ENCODE data around the gene TAB2.
"Not testable (repeated sequence)": the region's sequence is repeated elsewhere in the genome, so short reads cannot be mapped to it uniquely, and the experiment has no call there.

TAB2 gene

GRCh38 chr6:149334682-149335160 is 17.2 kb downstream of the TAB2 start:
- DNase-seq = no peak

- DNase-seq = no peak
Measured at GRCh38 chr6:149335924-149336608, 18.6 kb downstream of the TAB2 start.

GRCh38 chr6:149336609-149336928 is 19.1 kb downstream of the TAB2 start:
- DNase-seq = no peak

- DNase-seq = no peak
Measured at GRCh38 chr6:149337320-149337719, 19.8 kb downstream of the TAB2 start.

- no peak for DNase-seq
Measured at GRCh38 chr6:149340200-149340599, 22.7 kb downstream of the TAB2 start.

- DNase-seq = no peak
Measured at GRCh38 chr6:149342525-149342924, 25.0 kb downstream of the TAB2 start.

- no peak for DNase-seq
Measured at GRCh38 chr6:149343501-149343900, 26.0 kb downstream of the TAB2 start.

GRCh38 chr6:149346078-149346477 is 28.6 kb downstream of the TAB2 start:
- no peak for DNase-seq

GRCh38 chr6:149347067-149347466 is 29.6 kb downstream of the TAB2 start:
- no peak for DNase-seq

- not testable (repeated sequence) for DNase-seq
Measured at GRCh38 chr6:149349279-149349678, 31.8 kb downstream of the TAB2 start.

GRCh38 chr6:149354009-149354408 is 36.5 kb downstream of the TAB2 start:
- no peak for DNase-seq

- DNase-seq = no peak
Measured at GRCh38 chr6:149356081-149356750, 38.7 kb downstream of the TAB2 start.

- no peak for DNase-seq
Measured at GRCh38 chr6:149357726-149358538, 40.4 kb downstream of the TAB2 start.

- no peak for DNase-seq
Measured at GRCh38 chr6:149359440-149359839, 41.9 kb downstream of the TAB2 start.

- DNase-seq = no peak
Measured at GRCh38 chr6:149360536-149360935, 43.0 kb downstream of the TAB2 start.

- DNase-seq = no peak
Measured at GRCh38 chr6:149362289-149362688, 44.8 kb downstream of the TAB2 start.

- no peak for DNase-seq
Measured at GRCh38 chr6:149363154-149363553, 45.6 kb downstream of the TAB2 start.

- no peak for DNase-seq
Measured at GRCh38 chr6:149364557-149364956, 47.0 kb downstream of the TAB2 start.

GRCh38 chr6:149365197-149365596 is 47.7 kb downstream of the TAB2 start:
- DNase-seq = no peak

- no peak for DNase-seq
Measured at GRCh38 chr6:149366267-149366921, 48.9 kb downstream of the TAB2 start.

- DNase-seq = no peak
Measured at GRCh38 chr6:149368065-149368464, 50.6 kb downstream of the TAB2 start.

GRCh38 chr6:149371154-149371553 is 53.6 kb downstream of the TAB2 start:
- DNase-seq = no peak

- DNase-seq = no peak
Measured at GRCh38 chr6:149372062-149372461, 54.5 kb downstream of the TAB2 start.

Measured in activated CD8-positive, alpha-beta memory T cell treated with anti-CD3 and anti-CD28 coated beads, Interleukin-2, amount 50 U/mL, for 48 hours (primary cell).